ENCODE data around the gene SYNDIG1.

SYNDIG1 gene

DNA sequence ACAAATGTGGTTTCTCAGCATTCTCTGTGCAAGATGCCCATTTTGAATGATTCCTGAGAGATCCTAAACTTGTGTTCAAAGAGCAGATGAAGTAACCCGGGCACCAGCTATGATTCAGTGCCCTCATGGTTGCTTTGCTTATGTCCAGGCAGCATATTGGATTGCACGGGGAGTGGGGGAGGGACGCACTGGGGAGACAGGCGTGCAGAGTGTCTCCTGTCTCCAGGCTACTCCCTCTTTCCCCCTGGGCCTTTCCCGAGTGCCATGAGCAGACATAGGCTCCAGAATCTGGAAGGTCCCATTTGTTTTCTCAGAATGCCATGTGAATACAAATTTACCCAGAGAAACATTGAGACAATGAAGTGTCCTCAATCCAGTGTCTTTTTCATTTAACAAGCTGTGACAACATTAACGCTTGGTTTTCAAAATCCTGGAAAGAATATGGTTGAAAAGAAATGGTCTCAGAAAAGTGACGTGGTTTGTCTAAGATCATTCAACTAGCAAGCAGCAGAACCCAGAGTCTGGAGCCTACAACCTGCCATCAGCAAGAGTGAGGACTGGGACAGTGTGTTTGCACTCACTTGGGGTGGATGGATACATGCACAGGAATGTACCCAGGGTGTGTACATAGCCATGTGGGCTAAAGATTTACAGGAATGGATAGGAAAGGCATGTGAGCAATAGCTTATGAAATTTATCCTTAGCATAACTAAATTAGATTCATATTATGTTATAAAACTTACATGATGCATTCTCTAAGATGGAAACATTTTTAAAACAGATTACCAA lies 4.2 kb downstream of the SYNDIG1 start:
- no peak for DNase-seq

DNA sequence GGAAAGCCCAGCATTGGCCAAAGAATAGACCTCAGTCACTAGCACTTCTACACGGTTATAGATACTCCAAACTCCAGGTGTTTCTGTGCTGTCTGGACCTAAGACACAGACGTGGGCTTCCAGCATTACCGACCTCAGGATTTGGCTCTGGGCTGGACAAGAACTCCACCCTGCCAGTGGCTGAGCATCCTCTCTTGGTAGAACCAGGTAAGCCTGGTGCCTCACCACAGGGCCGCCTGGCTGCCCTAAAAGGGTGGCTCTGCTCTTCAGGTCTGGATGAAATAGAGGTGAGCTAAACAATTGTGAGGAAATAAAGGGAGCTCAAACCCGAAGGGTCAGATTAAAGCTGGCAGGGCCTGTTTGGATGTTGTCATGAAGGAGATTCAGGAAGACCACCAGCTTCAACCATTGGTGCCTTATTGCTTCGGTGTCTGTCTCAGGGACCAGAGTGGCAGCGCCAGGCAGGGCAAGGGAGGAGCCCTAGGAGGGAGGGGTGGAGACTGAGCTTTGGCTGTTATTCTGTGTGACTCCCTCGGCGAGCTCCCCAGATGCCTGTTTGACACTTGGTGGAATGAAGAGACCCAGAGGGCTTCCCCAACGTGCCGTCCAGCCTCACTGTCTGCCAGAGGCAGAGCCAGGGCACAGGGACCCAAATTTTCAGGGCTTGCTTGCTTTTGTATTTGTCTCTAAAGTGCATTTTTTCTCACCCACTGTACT lies 8.6 kb downstream of the SYNDIG1 start:
- no peak for DNase-seq

DNA sequence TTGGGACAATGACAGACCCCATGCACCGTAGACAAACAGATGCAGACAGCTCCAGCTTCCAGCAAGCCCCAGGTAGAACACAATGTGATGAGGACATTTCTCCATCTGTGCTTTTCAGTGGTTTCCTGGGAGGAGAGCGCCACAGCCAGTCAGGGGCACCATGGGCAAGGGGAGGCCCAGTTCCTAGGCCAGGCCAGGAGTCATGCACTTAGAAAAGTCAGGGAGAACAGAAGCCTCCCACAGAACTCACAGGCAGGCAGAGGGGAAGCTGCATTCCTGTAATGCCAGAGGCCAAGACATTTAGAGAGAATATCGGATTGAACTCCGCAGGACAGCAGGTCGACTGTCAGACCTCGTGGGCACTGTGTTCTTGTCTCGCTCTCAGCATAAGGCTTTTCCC lies 9.2 kb downstream of the SYNDIG1 start:
- no peak for DNase-seq

DNA sequence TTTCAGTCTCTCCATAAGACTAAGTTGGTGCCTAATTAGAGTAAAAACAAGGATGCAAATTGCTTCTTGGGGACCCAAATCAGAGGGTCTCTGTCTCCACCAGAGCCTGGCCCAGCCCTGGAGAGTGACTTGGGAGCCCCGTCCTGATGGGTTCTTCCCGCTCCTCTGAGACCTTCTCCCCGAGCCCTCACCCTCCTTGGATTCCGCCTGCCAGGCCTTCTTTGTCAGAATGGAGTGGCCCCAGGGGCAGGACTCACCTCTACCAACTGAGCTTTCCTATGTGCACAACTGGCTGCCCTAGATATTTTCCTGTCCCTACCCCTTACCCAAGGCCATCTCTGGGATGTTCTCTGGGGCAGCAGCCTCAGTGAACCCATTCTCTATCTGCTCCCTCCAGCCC lies 9.7 kb downstream of the SYNDIG1 start:
- DNase-seq: no peak

DNA sequence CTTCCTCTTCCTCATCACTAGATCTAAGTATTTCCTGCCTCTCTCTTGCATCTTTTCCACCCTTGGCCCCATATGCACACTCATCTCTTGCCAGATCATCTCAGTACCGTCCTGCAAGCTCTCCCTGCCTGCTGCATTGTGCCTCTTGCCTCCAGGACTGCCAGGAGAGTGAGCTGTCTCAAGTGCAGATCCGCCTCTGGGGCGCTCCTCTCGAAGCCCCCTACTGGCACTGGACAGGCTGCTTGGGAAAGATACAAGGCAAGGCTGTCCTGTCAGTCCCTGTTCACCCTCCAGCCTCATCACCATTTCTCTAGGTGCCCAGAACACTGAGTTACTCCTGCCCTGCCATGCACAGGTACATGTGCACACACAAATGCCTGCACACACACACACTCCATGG lies 10.2 kb downstream of the SYNDIG1 start:
- no peak for DNase-seq

DNA sequence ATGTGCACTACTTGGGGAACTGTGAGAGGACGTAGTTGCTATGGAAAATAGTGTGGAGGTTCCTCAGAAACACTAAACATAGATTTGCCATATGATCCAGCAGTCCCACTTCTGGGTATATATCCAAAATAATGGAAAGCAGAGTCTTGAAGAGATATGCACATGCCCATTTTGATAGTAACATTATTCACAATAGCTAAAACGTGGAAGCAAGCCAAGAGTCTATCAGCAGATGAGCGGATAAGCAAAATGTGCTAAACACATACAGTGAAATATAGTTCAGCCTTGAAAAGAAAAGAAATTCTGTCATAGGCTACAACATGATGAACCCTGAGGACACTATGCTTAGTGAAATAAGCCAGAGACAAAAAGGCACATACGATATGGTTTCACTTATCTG lies 11.1 kb downstream of the SYNDIG1 start:
- DNase-seq: no peak

DNA sequence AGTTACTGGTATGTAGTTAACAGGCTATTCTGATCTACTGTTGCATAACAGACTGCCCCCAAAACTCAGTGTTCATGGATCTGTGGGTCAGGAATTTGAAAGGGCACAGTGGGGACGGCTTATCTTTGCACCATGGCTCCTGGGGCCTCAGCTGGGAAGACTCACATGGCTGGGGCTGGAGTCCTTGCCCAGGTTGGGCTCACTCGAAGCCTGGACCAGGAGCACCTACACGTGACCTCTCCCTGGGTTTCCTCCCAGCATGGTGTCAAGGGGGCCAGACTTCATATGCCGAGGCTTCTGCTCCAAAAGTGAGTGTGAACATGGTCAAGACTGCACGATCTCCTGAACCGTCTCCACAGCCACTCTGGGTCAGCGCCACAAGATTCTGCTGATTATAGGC lies 11.7 kb downstream of the SYNDIG1 start:
- no peak for DNase-seq

DNA sequence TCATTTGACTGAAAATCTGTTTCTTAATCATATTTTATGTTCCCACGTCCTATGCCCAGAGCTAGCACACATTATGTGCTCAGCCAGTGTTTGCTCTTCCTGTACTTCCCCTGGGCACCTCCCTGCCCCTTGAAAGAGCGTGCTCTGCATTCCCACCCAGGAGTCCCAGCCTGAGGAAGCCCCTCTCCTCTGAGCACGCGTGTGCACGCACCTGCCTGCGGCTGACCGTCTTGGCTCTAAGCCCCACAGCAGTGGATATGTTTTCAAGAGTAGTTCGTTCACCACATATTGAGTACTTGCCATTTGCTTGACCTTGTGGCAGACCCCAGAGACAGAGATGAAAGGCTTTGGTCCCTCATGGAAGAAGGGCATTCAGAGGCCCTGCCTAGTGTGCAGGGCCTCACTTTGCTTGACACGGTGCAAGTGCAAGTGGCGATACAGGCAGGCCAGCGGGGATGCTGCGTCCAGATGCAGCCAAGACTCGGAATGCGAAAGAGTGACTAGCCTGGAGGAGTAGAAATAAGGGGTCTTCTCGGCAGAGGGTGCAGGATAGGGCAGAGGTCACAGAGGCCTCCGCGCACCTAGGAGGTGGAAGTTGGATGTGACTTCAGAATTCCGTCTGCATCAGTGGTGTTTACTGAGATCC lies 14.1 kb downstream of the SYNDIG1 start:
- no peak for DNase-seq

DNA sequence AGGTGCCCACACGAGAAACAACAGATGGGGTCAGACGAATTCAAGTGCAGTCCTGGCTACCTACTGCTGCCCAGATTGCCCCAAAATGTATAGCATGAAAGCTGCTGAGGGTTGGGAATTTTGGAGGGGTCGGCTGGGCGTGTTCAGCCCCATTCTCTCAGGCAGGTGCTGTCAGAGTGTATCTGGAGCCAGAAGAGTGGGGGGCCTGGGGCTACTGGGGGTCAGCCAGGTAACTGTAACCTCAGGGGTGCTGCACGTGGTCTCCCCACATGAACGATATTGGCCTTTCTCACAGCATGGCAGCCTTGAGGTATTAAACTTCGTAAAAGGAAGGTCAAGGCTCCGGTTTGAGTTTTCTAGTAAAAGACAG lies 14.6 kb downstream of the SYNDIG1 start:
- no peak for DNase-seq

DNA sequence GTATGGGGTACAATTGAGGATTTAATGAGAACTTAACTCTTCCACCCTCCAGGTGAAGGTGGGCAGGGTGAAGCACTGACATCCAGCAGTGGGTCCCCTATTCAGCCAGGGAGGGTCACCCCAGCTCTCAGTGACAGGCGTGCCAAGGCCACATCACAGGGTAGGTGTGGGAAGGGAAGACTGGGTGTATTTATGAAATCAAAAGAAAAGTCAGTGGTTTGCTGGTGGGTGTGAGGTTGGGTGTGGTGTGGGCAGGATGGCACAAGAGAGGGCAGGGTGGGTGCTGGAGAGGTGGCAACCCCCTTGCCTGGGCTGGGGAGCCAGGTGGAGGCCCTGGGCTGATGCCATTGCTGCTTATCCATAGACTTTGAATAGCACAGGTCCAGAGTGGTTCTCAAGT lies 16.6 kb downstream of the SYNDIG1 start:
- DNase-seq: no peak

DNA sequence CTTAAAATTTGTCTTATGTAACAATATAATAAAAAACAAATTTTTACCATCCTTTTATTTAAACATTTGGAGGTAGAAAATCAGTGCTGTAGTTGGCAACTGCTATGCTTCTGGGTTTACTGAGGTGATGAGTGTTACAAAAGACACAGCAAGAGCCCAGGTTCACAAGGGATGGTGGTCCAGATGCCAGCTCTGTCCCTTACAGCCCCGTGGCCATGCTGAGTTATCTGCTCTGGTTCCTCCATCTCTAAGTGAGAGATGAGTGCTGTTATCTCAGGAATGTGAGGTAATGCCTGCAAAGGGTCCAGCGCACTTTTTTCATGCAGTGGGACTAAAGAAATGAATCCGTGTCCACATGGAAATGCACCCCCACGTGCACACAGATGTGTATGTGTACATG lies 17.8 kb downstream of the SYNDIG1 start:
- DNase-seq: no peak

DNA sequence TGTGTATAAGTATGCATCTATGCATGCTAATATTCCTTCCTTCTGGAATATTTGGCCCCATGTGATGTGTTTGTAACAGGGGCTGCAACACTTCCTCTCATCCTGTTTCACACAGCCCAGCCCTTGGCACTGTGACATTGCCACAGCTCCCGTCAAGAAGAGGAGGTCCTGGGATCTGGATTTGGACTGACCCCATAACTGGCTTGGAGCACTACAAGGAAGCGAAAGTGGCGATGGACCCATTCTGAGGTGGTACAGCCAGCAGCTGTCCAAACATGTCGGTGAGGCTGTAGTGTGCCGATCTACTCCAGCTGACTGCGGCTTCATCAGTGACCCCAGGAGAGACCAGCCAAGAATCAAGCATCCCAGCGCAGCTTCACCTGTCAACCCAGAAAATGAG lies 18.2 kb downstream of the SYNDIG1 start:
- DNase-seq: no peak

DNA sequence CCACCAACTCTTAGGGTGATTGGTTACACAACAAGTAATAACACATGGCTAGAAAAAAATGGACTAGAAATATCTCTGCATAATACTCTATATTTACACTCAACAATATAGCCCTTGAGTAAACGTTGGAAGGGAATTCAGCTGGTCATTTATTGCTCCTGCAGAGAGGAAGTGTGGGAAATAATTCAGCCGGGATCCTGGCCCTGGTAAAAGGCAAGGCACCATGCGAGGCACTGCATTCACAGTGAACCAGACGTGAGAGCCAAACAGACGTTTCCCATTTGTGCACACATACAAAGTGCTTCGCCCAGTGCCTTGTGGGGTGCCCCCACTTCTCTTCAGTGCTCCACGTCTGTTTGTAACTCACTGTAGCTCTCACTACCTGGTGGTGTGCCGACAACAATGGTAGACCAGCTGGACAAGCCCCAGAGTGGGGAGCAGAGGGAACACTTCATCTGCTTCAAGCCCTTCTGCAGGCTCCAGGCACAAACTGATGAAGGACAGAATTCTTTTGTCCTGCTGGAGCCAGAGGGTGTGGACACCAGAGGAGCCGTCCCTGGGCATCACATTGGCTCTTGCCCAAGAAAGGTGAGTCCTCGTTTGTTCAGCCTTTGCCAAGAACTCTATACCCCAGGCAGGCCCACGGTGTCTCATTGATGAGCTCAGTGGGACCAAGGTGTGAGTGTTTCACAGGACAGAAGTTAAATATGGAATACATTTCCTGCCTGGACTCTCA lies 18.8 kb downstream of the SYNDIG1 start:
- DNase-seq: no peak

DNA sequence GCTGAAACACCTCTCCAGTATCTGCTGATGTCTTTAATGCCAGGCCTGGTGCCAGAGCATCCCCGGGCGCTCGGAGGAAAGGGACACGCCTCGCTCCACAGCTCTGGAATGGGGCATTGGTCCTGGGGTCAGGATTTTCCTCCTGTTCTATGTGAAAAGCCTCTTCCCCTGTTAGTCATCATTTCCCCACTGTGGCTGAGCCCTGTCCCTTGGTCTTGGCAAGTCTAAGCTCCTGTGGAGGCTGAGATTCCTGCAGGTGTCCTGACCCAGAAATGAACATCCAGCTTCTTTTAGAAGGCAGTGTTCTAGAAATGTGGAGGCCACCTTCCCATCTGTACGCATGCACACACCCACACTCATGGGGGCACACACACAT lies 19.4 kb downstream of the SYNDIG1 start:
- no peak for DNase-seq

DNA sequence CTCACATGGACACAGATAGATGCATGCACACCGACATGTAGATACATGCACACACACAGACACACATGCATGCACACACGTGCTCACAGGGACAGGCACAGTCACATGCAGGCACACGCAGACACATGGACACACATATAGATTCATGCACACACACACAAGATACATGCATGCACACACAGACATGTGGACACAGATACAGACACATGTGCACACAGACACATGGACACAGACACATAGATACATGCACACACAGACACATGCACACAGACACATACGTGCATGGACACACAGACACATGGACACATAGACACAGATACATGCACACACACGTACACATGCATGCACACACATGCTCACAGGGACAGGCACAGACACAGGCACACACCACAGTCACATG lies 19.8 kb downstream of the SYNDIG1 start:
- no peak for DNase-seq

DNA sequence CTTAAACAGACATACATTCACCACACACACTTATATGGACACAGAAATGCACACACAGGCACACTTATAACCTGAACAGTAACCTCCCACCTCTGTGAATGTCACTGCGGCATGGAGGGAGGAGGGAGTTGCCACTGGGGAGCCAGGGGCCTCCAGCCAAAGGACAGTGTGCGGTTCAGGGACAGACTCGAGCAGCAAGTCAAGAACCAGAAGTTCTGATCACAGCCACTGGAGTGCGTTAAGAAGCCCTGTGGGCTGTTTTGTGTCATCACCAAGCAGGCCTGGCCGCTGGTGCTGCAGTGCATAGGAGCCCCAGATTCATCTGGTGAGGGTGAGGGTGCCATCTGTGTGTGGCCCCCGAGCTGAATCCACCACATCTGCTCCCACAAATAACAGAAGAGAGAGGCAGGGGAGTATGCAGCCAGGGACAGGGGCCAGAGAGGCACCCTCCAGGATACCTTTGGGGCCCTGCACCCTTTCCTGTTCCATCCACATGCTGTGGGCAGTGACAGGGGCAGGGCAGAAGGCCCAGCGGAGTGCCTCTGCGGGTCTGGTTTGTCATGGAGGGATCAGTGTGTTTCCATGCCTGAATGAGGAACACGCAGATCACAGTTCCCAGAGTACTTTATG lies 20.3 kb downstream of the SYNDIG1 start:
- no peak for DNase-seq

DNA sequence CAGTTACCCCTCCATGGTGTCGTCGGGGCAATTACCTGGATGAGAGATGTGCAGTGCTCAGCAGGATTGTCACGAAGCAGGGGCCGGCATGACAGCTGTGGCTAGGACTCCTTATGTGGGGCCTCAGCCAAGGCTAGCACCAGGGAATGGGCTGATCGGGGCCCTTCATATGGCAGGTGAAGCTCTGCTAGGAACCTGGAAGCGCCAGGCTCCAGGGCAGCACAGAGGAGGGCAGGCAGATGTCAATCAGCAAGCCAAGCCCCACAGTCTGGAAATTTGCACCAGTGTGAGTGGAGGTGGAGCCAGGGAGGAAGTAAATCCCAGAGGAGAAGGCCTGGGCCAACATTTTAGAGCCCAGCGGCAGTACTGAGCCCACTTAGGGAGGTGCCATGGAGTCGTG lies 21.2 kb downstream of the SYNDIG1 start:
- DNase-seq: no peak

DNA sequence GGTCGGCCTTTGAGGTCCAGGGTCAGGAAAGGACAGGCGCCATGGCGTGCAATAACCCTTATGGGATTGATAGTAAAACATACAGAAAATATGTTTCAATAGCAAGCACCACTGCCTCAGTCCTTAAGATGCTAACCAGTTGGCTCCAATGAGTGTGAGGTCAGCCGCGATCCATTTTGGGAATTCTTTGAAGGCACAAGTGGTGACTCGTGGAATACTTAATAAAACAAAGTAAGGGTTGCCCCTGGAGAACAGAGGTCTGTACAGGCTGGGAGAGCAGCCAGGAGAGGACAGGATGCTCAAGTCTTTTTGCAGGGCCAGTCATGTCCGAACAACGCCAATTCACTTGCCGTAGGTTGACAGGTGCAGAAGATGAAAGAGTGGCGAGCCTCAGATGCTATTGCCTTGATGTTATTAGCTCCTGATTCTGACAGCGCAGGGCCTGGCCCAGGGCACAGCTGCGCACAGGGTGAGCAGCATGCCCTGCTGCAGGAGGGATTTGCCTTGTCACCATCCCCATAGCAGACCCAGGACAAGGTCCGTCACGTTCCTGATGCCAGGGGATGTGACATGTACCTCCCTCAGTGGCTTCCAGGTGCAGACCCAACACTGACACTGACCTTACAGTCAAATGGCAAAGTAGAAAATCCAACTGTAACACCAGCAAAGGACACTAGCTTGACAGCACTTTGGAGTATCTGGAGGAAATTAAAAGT lies 21.8 kb downstream of the SYNDIG1 start:
- no peak for DNase-seq

DNA sequence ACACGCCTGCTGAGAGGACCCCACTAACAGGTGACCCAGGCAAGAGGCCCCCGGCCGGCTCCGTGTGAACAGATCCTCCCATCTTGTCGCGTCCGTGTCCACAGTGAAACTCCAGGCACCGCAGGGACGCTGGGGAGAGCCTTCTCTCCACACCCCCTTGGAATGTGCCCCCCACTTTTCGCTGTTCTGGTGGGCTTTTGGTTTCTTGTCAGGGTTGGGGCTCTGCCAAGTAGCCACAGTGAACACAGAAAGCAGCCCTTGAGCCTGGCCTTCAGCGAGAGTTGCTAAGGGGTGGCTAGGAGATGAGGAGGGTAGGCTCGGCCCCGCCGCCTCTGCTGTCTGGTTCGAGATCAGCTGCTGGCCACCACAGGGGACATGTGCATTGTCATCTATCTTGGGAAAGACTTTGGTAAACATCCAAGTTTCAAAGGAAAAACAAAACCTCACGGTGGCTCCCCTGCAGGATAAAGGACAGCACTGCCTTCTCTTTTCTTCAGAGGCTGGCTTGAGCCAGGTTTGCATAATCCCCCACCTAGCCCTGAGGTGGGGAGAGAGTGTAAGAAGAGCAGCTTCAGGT lies 22.7 kb downstream of the SYNDIG1 start:
- no peak for DNase-seq

DNA sequence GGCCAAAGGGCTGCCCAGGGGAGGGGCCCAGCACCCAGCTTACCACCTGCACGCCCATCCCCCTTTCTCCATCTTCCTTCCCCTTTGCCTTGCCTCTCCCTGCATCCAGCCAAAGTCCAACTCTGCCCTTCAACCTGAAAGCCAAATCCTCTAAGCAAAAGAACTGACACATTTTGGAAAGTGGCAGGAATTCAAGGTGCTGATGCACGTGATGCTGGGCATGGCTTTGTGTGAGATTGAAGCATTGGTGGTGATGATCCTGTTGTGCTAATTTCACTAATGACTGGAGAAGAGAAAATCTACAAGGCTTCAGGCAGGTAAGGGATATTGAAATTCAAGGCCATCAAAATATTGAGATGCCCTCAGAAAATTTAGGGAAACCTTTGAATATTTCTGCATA lies 23.3 kb downstream of the SYNDIG1 start:
- no peak for DNase-seq

DNA sequence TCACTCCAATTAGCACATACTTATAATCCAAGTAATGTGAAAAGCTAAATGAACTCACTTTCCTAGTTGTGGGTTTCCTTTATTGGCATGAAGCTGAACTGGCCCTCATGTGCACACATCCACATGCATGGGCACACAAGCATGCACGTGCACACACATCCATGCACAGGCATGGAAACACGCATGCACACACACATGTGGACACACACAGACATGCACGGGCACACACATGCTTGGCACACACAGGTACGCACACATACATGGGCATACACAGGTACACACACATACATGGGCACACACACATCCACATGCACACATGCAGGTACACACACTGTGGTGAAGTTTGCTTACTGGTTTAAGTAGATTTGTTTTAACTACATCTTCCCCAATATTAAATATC lies 23.8 kb downstream of the SYNDIG1 start:
- no peak for DNase-seq

Measured in CD4-positive, alpha-beta T cell treated with Interferon alpha-2 for 1 hour (primary cell).